Measurements from ENCODE around the gene GUCD1.

GUCD1 gene

GRCh38 chr22:24543679-24544243 is 11.2 kb downstream of the GUCD1 start:
- peaks cover 82% of the 10 kb centered on the region for H3K36me3 ChIP-seq (ENCODE audit: insufficient read depth, low read length)
- no peaks in the 10 kb centered on the region for H3K27me3 ChIP-seq (ENCODE audit: insufficient read depth, low read length)
- no peaks in the 10 kb centered on the region for H3K9me3 ChIP-seq (ENCODE audit: low read length)
- H3F3A ChIP-seq (ENCODE audit: insufficient read depth, low read length) = no peaks in the 10 kb centered on the region
- no peak overlapping the region for H3K4me2 ChIP-seq (ENCODE audit: low read length)
- no peaks in the 10 kb centered on the region for H4K20me1 ChIP-seq (ENCODE audit: insufficient read depth, low read length)
- H3K4me1 ChIP-seq (ENCODE audit: insufficient read depth, low read length, severe bottlenecking) = no peaks in the 10 kb centered on the region
- H3K79me2 ChIP-seq (ENCODE audit: insufficient read depth, low read length) = no peaks in the 10 kb centered on the region
- TF ChIP-seq CTCF (IDR thresholded peaks at IDR 0.05; ENCODE audit: low read length) (no peak), EZH2 (IDR thresholded peaks at IDR 0.05; ENCODE audit: borderline replicate concordance, low read length) (no peak)
- H3K9ac ChIP-seq (ENCODE audit: low read length) = no peak overlapping the region
- H3K4me3 ChIP-seq (ENCODE audit: low read depth, low read length, poor library complexity, severe bottlenecking) = no peak overlapping the region
- H3K9me2 ChIP-seq (ENCODE audit: low read depth, low read length) = no peaks in the 10 kb centered on the region
- H2AFZ ChIP-seq (ENCODE audit: low read length) = no peak overlapping the region
- H3K27ac ChIP-seq (ENCODE audit: low read depth, low read length, poor library complexity, severe bottlenecking) = no peak overlapping the region

GRCh38 chr22:24543185-24543601 is 11.7 kb downstream of the GUCD1 start:
- Histone ChIP-seq H3K4me3 (ENCODE audit: low read depth, low read length, poor library complexity, severe bottlenecking) (no peak overlapping the region), H3K27ac (ENCODE audit: low read depth, low read length, poor library complexity, severe bottlenecking) (no peak overlapping the region)

GRCh38 chr22:24542641-24543040 is 12.3 kb downstream of the GUCD1 start:
- H3F3A ChIP-seq (ENCODE audit: insufficient read depth, low read length) = no peaks in the 10 kb centered on the region
- H3K9ac ChIP-seq (ENCODE audit: low read length) = no peak overlapping the region
- H3K9me3 ChIP-seq (ENCODE audit: low read length) = no peaks in the 10 kb centered on the region
- H3K27me3 ChIP-seq (ENCODE audit: insufficient read depth, low read length) = no peaks in the 10 kb centered on the region
- TF ChIP-seq EZH2 (IDR thresholded peaks at IDR 0.05; ENCODE audit: borderline replicate concordance, low read length) (no peak), CTCF (IDR thresholded peaks at IDR 0.05; ENCODE audit: low read length) (no peak)
- no peak overlapping the region for H2AFZ ChIP-seq (ENCODE audit: low read length)
- no peak overlapping the region for H3K4me3 ChIP-seq (ENCODE audit: low read depth, low read length, poor library complexity, severe bottlenecking)
- peaks cover 72% of the 10 kb centered on the region for H3K36me3 ChIP-seq (ENCODE audit: insufficient read depth, low read length)
- H3K4me1 ChIP-seq (ENCODE audit: insufficient read depth, low read length, severe bottlenecking) = no peaks in the 10 kb centered on the region
- no peak overlapping the region for H3K27ac ChIP-seq (ENCODE audit: low read depth, low read length, poor library complexity, severe bottlenecking)
- H3K9me2 ChIP-seq (ENCODE audit: low read depth, low read length) = no peaks in the 10 kb centered on the region
- H4K20me1 ChIP-seq (ENCODE audit: insufficient read depth, low read length) = no peaks in the 10 kb centered on the region
- no peaks in the 10 kb centered on the region for H3K79me2 ChIP-seq (ENCODE audit: insufficient read depth, low read length)
- H3K4me2 ChIP-seq (ENCODE audit: low read length) = no peak overlapping the region

More at GRCh38 chr22:24543185-24543601, 11.7 kb downstream of the GUCD1 start:
- no peaks in the 10 kb centered on the region for H3K79me2 ChIP-seq (ENCODE audit: insufficient read depth, low read length)
- H4K20me1 ChIP-seq (ENCODE audit: insufficient read depth, low read length) = no peaks in the 10 kb centered on the region
- no peaks in the 10 kb centered on the region for H3K9me3 ChIP-seq (ENCODE audit: low read length)
- peaks cover 77% of the 10 kb centered on the region for H3K36me3 ChIP-seq (ENCODE audit: insufficient read depth, low read length)
- H2AFZ ChIP-seq (ENCODE audit: low read length) = no peak overlapping the region
- H3K27me3 ChIP-seq (ENCODE audit: insufficient read depth, low read length) = no peaks in the 10 kb centered on the region
- H3F3A ChIP-seq (ENCODE audit: insufficient read depth, low read length) = no peaks in the 10 kb centered on the region
- H3K4me1 ChIP-seq (ENCODE audit: insufficient read depth, low read length, severe bottlenecking) = no peaks in the 10 kb centered on the region
- H3K4me2 ChIP-seq (ENCODE audit: low read length) = no peak overlapping the region
- no peaks in the 10 kb centered on the region for H3K9me2 ChIP-seq (ENCODE audit: low read depth, low read length)
- no peak overlapping the region for H3K9ac ChIP-seq (ENCODE audit: low read length)
- TF ChIP-seq EZH2 (IDR thresholded peaks at IDR 0.05; ENCODE audit: borderline replicate concordance, low read length) (no peak), CTCF (IDR thresholded peaks at IDR 0.05; ENCODE audit: low read length) (no peak)

All from OCI-LY1 (cell line).